SU-DHL-6 (cell line): Measurements from ENCODE around the gene KIF2C.

Experiments
- H2AFZ ChIP-seq: fragments of 200-600 bp; sonication (generic); 2 replicates; pipeline ENCODE4 v1.6.1; 2014; ENCODE audit warnings: low read depth, mild to moderate bottlenecking, moderate library complexity, mixed read lengths, antibody characterized with exemption, low read length; ENCODE audit not compliant: severe bottlenecking
- H3F3A ChIP-seq: fragments of 200-600 bp; shearing (Covaris generic); 2 replicates; pipeline ENCODE4 v1.6.0; 2016; ENCODE audit warnings: antibody characterized with exemption, mild to moderate bottlenecking; ENCODE audit not compliant: insufficient read depth
- H3K27ac ChIP-seq: fragments of 200-600 bp; sonication (generic); 2 replicates; pipeline ENCODE4 v1.5.1; 2016; ENCODE audit warnings: low read depth, mild to moderate bottlenecking, low read length, moderate library complexity, mixed read lengths
- H3K27me3 ChIP-seq: fragments of 200-600 bp; sonication (generic), shearing (Covaris generic); 2 replicates; pipeline ENCODE4 v1.6.0; 2014; ENCODE audit warnings: mild to moderate bottlenecking, low read length
- H3K36me3 ChIP-seq: fragments of 200-600 bp; sonication (generic); 2 replicates; pipeline ENCODE4 v1.6.1; 2014; ENCODE audit warnings: mild to moderate bottlenecking, low read length, mixed read lengths
- H3K4me2 ChIP-seq: fragments of 300-600, 200-600 bp; shearing (Covaris generic), sonication (generic); 2 replicates; pipeline ENCODE4 v1.6.0; 2014; ENCODE audit warnings: low read length, low read depth, mild to moderate bottlenecking; ENCODE audit not compliant: poor library complexity, severe bottlenecking
- H3K4me3 ChIP-seq: fragments of 200-600 bp; sonication (generic); 2 replicates; pipeline ENCODE4 v1.5.1; 2014; ENCODE audit warnings: antibody characterized with exemption, low read length, mild to moderate bottlenecking, mixed read lengths; ENCODE audit not compliant: insufficient read depth, poor library complexity, severe bottlenecking
- H3K79me2 ChIP-seq: fragments of 200-600 bp; sonication (generic); 2 replicates; pipeline ENCODE4 v1.6.1; 2014; ENCODE audit warnings: mild to moderate bottlenecking, low read length, moderate library complexity; ENCODE audit not compliant: insufficient read depth
- H3K9ac ChIP-seq: fragments of 200-600 bp; sonication (generic); 2 replicates; pipeline ENCODE4 v1.7.0; 2014; ENCODE audit warnings: mild to moderate bottlenecking, low read length
- H3K9me2 ChIP-seq: fragments of 200-600 bp; sonication (generic); replicated peaks from 2 replicates; pipeline ENCODE4 v1.6.1; 2014; ENCODE audit warnings: low read length; ENCODE audit not compliant: insufficient read depth
- H3K9me3 ChIP-seq: fragments of 200-600 bp; sonication (generic); 2 replicates; pipeline ENCODE4 v1.6.1; 2014; ENCODE audit warnings: low read length, mixed read lengths; ENCODE audit not compliant: insufficient read depth
- H4K20me1 ChIP-seq: fragments of 200-600 bp; sonication (generic); 2 replicates; pipeline ENCODE4 v1.6.1; 2014; ENCODE audit warnings: low read depth, mild to moderate bottlenecking, antibody characterized with exemption, low read length, moderate library complexity, mixed read lengths
- EZH2phosphoT487 ChIP-seq: fragments of 200-600 bp; sonication (generic), shearing (Covaris generic); conservative IDR thresholded peaks from 2 replicates; pipeline ENCODE4 v1.6.1; 2018; ENCODE audit warnings: mild to moderate bottlenecking, antibody characterized with exemption, low read length, moderate library complexity, mixed read lengths
- TF ChIP-seq, protein P1 (sequence below): fragments of 200-600 bp; sonication (generic); IDR thresholded peaks from one replicate; pipeline ENCODE4 v1.5.1; 2017; ENCODE audit warnings: antibody characterized with exemption, mild to moderate bottlenecking, low read length, moderate library complexity; ENCODE audit not compliant: insufficient read depth, poor library complexity, severe bottlenecking

KIF2C gene

DNA sequence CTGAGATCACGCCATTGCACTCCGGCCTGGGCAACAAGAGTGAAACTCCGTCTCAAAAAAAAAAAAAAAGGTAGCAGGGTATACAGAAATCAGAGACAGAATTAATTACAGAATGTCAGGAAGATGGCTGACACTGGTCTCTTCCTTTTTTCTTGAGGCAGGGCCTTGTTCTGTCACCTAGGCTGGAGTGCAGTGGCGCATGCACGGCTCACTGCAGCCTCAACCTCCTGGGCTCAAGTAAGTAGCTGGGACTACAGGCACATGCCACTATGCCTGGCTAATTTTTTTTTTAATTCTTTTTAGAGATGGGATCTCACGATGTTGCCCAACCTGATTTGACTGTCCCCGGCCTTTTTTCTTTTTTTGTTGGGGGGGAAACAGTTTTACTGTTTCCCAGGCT, 25.1 kb upstream of the KIF2C start:
- Histone ChIP-seq H2AFZ (peak overlapping the region; percentile 94), H3F3A (peaks cover 42% of the 10 kb centered on the region), H3K9me2 (no peaks in the 10 kb centered on the region), H3K4me3 (no peak overlapping the region), H3K4me2 (peak overlapping the region; percentile 66), H3K36me3 (no peaks in the 10 kb centered on the region), H3K27me3 (no peaks in the 10 kb centered on the region), H3K9me3 (no peaks in the 10 kb centered on the region), H3K9ac (peak overlapping the region; percentile 38; the same call in 1 of the 2 replicates), H3K79me2 (no peaks in the 10 kb centered on the region), H3K27ac (peak overlapping the region; percentile 98), H4K20me1 (no peaks in the 10 kb centered on the region)
- no peak for TF ChIP-seq EZH2phosphoT487
- TF ChIP-seq, protein P1, sequence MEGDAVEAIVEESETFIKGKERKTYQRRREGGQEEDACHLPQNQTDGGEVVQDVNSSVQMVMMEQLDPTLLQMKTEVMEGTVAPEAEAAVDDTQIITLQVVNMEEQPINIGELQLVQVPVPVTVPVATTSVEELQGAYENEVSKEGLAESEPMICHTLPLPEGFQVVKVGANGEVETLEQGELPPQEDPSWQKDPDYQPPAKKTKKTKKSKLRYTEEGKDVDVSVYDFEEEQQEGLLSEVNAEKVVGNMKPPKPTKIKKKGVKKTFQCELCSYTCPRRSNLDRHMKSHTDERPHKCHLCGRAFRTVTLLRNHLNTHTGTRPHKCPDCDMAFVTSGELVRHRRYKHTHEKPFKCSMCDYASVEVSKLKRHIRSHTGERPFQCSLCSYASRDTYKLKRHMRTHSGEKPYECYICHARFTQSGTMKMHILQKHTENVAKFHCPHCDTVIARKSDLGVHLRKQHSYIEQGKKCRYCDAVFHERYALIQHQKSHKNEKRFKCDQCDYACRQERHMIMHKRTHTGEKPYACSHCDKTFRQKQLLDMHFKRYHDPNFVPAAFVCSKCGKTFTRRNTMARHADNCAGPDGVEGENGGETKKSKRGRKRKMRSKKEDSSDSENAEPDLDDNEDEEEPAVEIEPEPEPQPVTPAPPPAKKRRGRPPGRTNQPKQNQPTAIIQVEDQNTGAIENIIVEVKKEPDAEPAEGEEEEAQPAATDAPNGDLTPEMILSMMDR, result no peak

DNA sequence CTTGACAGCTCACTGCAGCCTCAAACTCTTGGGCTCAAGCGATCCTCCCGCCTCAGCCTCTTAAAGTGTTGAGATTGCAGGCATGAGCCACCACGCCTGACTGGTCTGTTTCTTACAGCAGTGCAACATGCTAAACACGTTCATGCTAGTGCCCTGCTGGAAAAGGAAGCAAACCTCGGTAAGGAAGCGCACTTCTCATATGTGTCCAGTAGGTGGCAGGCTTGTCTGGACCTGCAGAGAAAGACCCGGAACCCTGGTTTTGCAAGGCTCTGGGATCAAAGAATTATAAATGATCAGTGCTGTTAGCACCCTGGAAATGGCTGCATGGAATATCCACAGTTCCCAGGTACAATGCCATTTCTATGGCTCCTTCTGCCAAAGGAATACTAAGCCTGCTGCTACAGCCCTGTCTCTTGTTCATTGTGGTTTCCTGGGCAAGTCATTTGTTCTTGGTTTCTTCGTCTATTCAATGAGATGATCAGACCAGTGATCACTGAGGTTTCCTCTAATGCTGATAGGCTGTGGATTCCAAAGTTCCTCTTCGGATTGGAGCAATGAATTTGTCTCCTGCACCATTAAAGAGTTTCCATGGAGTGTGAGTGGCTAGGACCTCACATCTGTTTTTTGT, 24.6 kb upstream of the KIF2C start:
- Histone ChIP-seq H2AFZ (peak overlapping the region; percentile 94), H3K27me3 (no peaks in the 10 kb centered on the region), H3K9me2 (no peaks in the 10 kb centered on the region), H3K27ac (peak overlapping the region; percentile 98), H3K79me2 (no peaks in the 10 kb centered on the region), H3K9me3 (no peaks in the 10 kb centered on the region), H3F3A (peaks cover 42% of the 10 kb centered on the region), H3K9ac (peak overlapping the region; percentile 38; the same call in 1 of the 2 replicates), H3K4me3 (no peak overlapping the region), H4K20me1 (no peaks in the 10 kb centered on the region), H3K4me2 (peak overlapping the region; percentile 66), H3K36me3 (no peaks in the 10 kb centered on the region)
- TF ChIP-seq, protein P1, result peak; percentile 81
- TF ChIP-seq EZH2phosphoT487, result no peak

DNA sequence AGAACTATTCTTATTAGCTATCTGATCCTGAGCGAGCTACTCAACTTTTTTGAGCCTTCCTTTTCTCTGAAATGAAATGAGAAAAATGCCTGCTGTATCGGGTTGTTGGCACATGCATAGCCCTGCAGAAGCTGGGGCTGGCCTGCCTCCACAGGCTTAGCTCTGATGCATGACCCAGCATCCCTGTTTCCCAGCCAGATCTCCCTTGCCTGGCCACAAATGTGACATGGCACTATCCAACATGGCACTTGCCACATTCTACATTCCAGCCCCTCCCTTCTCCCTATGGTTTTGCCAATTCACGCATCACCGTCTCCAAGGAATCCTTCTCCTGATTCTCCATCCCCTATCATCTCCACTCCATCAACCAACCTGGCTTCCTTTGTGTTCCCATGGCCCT, 22.5 kb upstream of the KIF2C start:
- Histone ChIP-seq H3K9me3 (no peaks in the 10 kb centered on the region), H3K4me2 (no peak overlapping the region), H3F3A (peaks cover 51% of the 10 kb centered on the region), H2AFZ (no peak overlapping the region), H3K9ac (no peak overlapping the region), H3K36me3 (no peaks in the 10 kb centered on the region), H3K9me2 (no peaks in the 10 kb centered on the region), H3K27me3 (no peaks in the 10 kb centered on the region), H3K4me3 (no peak overlapping the region), H4K20me1 (no peaks in the 10 kb centered on the region), H3K27ac (no peak overlapping the region), H3K79me2 (no peaks in the 10 kb centered on the region)
- TF ChIP-seq, protein P1, result no peak
- no peak for TF ChIP-seq EZH2phosphoT487
